Keratinocyte (primary cell): ENCODE measurements around the gene UPB1. TPM values are rescaled to one million over a fixed set of nuclear protein-coding genes. Genes with fewer than 3 reads are reported as not detected.

Experiments used
- DNase-seq: peaks from one replicate; pipeline ENCODE4 v3.0.0-alpha.2; 2011; ENCODE audit warnings: low read depth, missing footprints, low spot score
- FAIRE-seq: peaks from 2 replicates; lab custom pipeline; 2011; peaks lifted over from hg19 to GRCh38; lab: Jason Lieb, UNC
- H2AFZ ChIP-seq: 2 replicates; pipeline ENCODE4 v1.6.0; 2012; ENCODE audit warnings: low read length, control low read depth, inconsistent platforms; ENCODE audit not compliant: control insufficient read depth
- H3K27ac ChIP-seq: 2 replicates; pipeline ENCODE4 v1.5.1; 2011; ENCODE audit warnings: low read length; ENCODE audit not compliant: control insufficient read depth, insufficient read depth
- H3K27me3 ChIP-seq: 3 replicates; pipeline ENCODE4 v1.6.0; 2011; ENCODE audit warnings: low read length; ENCODE audit not compliant: control insufficient read depth, insufficient read depth; ENCODE audit errors: extremely low read depth
- H3K36me3 ChIP-seq, 2 experiments: 2 replicates in 1 of 2; 3 replicates in 1 of 2; pipeline ENCODE4 v1.5.1; 2011; ENCODE audit warnings: low read length in 2 of 2, mild to moderate bottlenecking in 1 of 2; ENCODE audit not compliant: control insufficient read depth in 2 of 2, insufficient read depth in 2 of 2; ENCODE audit errors: extremely low read depth in 1 of 2
- H3K4me1 ChIP-seq: 3 replicates; pipeline ENCODE4 v1.5.1; 2011; ENCODE audit warnings: low read length; ENCODE audit not compliant: control insufficient read depth, insufficient read depth; ENCODE audit errors: extremely low read depth
- H3K4me2 ChIP-seq: 3 replicates; pipeline ENCODE4 v1.6.0; 2011; ENCODE audit warnings: low read depth, low read length; ENCODE audit not compliant: control insufficient read depth, insufficient read depth; ENCODE audit errors: extremely low read depth
- H3K4me3 ChIP-seq, 3 experiments: fragments of 200-600 bp in 1 of 3; sonication (generic) in 1 of 3; 2 replicates in 2 of 3; 3 replicates in 1 of 3; pipeline ENCODE4 v1.5.1; 2011 to 2016; ENCODE audit warnings: low read length in 3 of 3, mild to moderate bottlenecking in 3 of 3, control low read depth in 2 of 3, inconsistent platforms in 1 of 3, low read depth in 1 of 3, mixed read lengths in 1 of 3, mixed run types in 1 of 3, moderate library complexity in 1 of 3; ENCODE audit not compliant: control insufficient read depth in 2 of 3, insufficient read depth in 2 of 3; ENCODE audit errors: extremely low read depth in 1 of 3
- H3K79me2 ChIP-seq: 2 replicates; pipeline ENCODE4 v1.6.0; 2012; ENCODE audit warnings: low read length; ENCODE audit not compliant: control insufficient read depth, insufficient read depth
- H3K9ac ChIP-seq: 3 replicates; pipeline ENCODE4 v1.6.0; 2011; ENCODE audit warnings: low read length; ENCODE audit not compliant: control insufficient read depth, insufficient read depth; ENCODE audit errors: extremely low read depth
- H3K9me1 ChIP-seq: 3 replicates; pipeline ENCODE4 v1.6.0; 2011; ENCODE audit warnings: low read length; ENCODE audit not compliant: control insufficient read depth, insufficient read depth; ENCODE audit errors: extremely low read depth
- H3K9me3 ChIP-seq: 2 replicates; pipeline ENCODE4 v1.5.1; 2012; ENCODE audit warnings: low read depth, low read length; ENCODE audit not compliant: control insufficient read depth
- H4K20me1 ChIP-seq: 3 replicates; pipeline ENCODE4 v1.6.0; 2011; ENCODE audit warnings: low read length; ENCODE audit not compliant: control insufficient read depth, insufficient read depth; ENCODE audit errors: extremely low read depth
- EZH2 ChIP-seq: IDR thresholded peaks from one replicate; pipeline ENCODE4 v1.6.1; 2012; ENCODE audit warnings: inconsistent platforms, mild to moderate bottlenecking, low read length, moderate library complexity
- dilution Hi-C: fragments of 300-500 bp; cut with MboI; formaldehyde crosslinking; loops from one replicate; pipeline ENCODE4 v1.7.0; 2020; ENCODE audit warnings: low sequenced_read_pairs; ENCODE audit not compliant: extremely low pct_ligation_motif_present
- polyA plus RNA-seq, 5 experiments: library from polyadenylated mRNA; depleted of rRNA in 3 of 5; stranded (reverse) in 3 of 5; stranded (forward) in 1 of 5; unstranded in 1 of 5; fragments of >200 nt; gene quantifications; 1 replicate in 1 of 5; 2 replicates in 3 of 5; 3 replicates in 1 of 5; pipeline versions ENCODE4 v1.2.1 to v1.2.3, GENCODE V29; 2011 to 2012; ENCODE audit warnings: missing spikeins in 2 of 5, low read depth in 1 of 5, low replicate concordance in 1 of 5
- TF ChIP-seq, protein P1 (sequence below), 3 experiments: IDR thresholded peaks in 1 of 3; conservative IDR thresholded peaks in 1 of 3; optimal IDR thresholded peaks in 1 of 3; 2 replicates in 2 of 3; 3 replicates in 1 of 3; pipeline versions ENCODE3 to v1.5.1; 2011; ENCODE audit warnings: low read length in 3 of 3, mild to moderate bottlenecking in 3 of 3, moderate library complexity in 2 of 3, control low read depth in 1 of 3, inconsistent platforms in 1 of 3; ENCODE audit not compliant: insufficient read depth in 2 of 3; ENCODE audit errors: extremely low read depth in 1 of 3

UPB1 gene
- polyA plus RNA-seq, 1 donor (not counting 4 experiments of a cell fraction or from before 2014, with no cell fraction given), result not detected

DNA sequence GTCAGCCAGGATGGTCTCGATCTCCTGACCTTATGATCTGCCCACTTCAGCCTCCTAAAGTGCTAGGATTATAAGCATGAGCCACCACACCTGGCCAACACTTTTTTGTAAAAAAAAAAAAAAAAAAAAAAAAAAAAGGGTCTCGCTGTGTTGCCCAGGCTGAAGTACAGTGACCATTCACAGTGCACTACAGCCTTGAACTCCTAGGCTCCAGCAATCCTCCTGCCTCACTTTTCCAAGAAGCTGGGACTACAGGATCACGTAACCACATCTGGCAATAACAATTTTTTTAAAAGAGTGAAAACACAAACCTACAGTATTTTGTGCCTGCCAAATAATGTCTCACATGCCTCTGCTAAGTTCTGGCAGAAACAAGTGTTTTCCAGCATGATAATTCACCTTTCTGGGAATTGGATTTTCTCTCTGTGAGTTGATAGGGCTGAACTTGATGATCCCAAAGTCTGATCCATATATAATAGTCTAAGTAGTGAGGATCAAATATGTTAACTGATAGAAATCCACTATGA is 37.2 kb upstream of the UPB1 start:
- Histone ChIP-seq H4K20me1 (no peaks in the 10 kb centered on the region), H3K4me2 (no peak overlapping the region), H3K9ac (no peak overlapping the region), H3K9me1 (no peaks in the 10 kb centered on the region), H2AFZ (no peak overlapping the region), H3K9me3 (no peaks in the 10 kb centered on the region), H3K27me3 (no peaks in the 10 kb centered on the region), H3K79me2 (no peaks in the 10 kb centered on the region), H3K36me3 (no peaks in the 10 kb centered on the region), H3K4me1 (no peaks in the 10 kb centered on the region), H3K4me3 (no peak overlapping the region), H3K27ac (no peak overlapping the region)
- no peak for TF ChIP-seq EZH2
- TF ChIP-seq, protein P1, sequence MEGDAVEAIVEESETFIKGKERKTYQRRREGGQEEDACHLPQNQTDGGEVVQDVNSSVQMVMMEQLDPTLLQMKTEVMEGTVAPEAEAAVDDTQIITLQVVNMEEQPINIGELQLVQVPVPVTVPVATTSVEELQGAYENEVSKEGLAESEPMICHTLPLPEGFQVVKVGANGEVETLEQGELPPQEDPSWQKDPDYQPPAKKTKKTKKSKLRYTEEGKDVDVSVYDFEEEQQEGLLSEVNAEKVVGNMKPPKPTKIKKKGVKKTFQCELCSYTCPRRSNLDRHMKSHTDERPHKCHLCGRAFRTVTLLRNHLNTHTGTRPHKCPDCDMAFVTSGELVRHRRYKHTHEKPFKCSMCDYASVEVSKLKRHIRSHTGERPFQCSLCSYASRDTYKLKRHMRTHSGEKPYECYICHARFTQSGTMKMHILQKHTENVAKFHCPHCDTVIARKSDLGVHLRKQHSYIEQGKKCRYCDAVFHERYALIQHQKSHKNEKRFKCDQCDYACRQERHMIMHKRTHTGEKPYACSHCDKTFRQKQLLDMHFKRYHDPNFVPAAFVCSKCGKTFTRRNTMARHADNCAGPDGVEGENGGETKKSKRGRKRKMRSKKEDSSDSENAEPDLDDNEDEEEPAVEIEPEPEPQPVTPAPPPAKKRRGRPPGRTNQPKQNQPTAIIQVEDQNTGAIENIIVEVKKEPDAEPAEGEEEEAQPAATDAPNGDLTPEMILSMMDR (optimal IDR thresholded peaks at IDR 0.05 in 1 of 3, IDR thresholded peaks at IDR 0.05 in 1 of 3, conservative IDR thresholded peaks at IDR 0.05 in 1 of 3; ENCODE audit: extremely low read depth in 1 of 3, insufficient read depth in 2 of 3, low read length in 3 of 3), result no peak
- dilution Hi-C loops, result no loop called here
- FAIRE-seq (no peak), DNase-seq (no peak)

DNA sequence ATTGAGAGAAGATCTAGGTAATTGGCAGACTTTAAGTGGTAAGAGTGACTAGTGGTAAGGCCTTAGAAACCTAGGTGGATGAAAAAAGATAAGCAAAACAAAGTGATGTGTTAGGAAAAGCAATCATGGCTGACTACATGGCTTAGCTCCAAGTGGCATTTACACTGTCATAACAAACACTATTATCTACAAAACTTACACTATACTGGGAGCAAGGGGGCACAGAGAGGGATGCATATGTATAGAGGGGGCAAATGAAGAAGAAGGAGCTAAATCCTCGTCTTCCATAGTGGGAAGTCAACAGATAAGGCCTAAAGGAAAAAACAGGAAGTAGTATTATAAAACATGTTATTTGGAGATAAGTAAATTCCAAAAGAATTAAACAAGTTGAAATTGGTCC is 35.2 kb upstream of the UPB1 start:
- no peaks in the 10 kb centered on the region for H3K79me2 ChIP-seq
- H4K20me1 ChIP-seq, result no peaks in the 10 kb centered on the region
- TF ChIP-seq, protein P1 (optimal IDR thresholded peaks at IDR 0.05 in 1 of 3, IDR thresholded peaks at IDR 0.05 in 1 of 3, conservative IDR thresholded peaks at IDR 0.05 in 1 of 3; ENCODE audit: extremely low read depth in 1 of 3, insufficient read depth in 2 of 3, low read length in 3 of 3), result no peak
- TF ChIP-seq EZH2, result no peak
- no peak overlapping the region for H2AFZ ChIP-seq
- DNase-seq, result no peak
- H3K36me3 ChIP-seq, result no peaks in the 10 kb centered on the region
- H3K4me3 ChIP-seq, result no peak overlapping the region
- H3K9ac ChIP-seq, result no peak overlapping the region
- H3K9me1 ChIP-seq, result no peaks in the 10 kb centered on the region
- no peaks in the 10 kb centered on the region for H3K9me3 ChIP-seq
- H3K4me1 ChIP-seq, result peaks cover 5% of the 10 kb centered on the region
- H3K27me3 ChIP-seq, result no peaks in the 10 kb centered on the region
- dilution Hi-C loops, result no loop called here
- FAIRE-seq, result no peak
- no peak overlapping the region for H3K27ac ChIP-seq
- no peak overlapping the region for H3K4me2 ChIP-seq
